HG02884 (cell line): Measurements from ENCODE around the gene ZSCAN2.
"Not testable (repeated sequence)": the region's sequence is repeated elsewhere in the genome, so short reads cannot be mapped to it uniquely, and the experiment has no call there.

ENCODE experiments used
- ATAC-seq: cut with Tn5 transposase; IDR thresholded peaks from one replicate; pipeline ENCODE4 v1.9.1; 2021; ENCODE audit warnings: mild to moderate bottlenecking, moderate library complexity; ENCODE audit not compliant: unreplicated experiment

The ZSCAN2 gene

GRCh38 chr15:84634228-84634837 is 33.5 kb downstream of the ZSCAN2 start:
- ATAC-seq: no peak

GRCh38 chr15:84638103-84638502 is 37.3 kb downstream of the ZSCAN2 start:
- ATAC-seq: no peak

GRCh38 chr15:84641871-84642270 is 41.1 kb downstream of the ZSCAN2 start:
- ATAC-seq: not testable (repeated sequence)

- ATAC-seq: not testable (repeated sequence)
Observed at GRCh38 chr15:84642640-84643039, 41.8 kb downstream of the ZSCAN2 start.

- ATAC-seq: no peak
Observed at GRCh38 chr15:84643838-84644237, 43.0 kb downstream of the ZSCAN2 start.

GRCh38 chr15:84645496-84645895 is 44.7 kb downstream of the ZSCAN2 start:
- no peak for ATAC-seq

GRCh38 chr15:84645997-84646396 is 45.2 kb downstream of the ZSCAN2 start:
- no peak for ATAC-seq

GRCh38 chr15:84647726-84648125 is 46.9 kb downstream of the ZSCAN2 start:
- ATAC-seq: no peak

- ATAC-seq: no peak
Observed at GRCh38 chr15:84648539-84648938, 47.7 kb downstream of the ZSCAN2 start.

- no peak for ATAC-seq
Observed at GRCh38 chr15:84649706-84650105, 48.9 kb downstream of the ZSCAN2 start.

- ATAC-seq: no peak
Observed at GRCh38 chr15:84653584-84653909, 52.7 kb downstream of the ZSCAN2 start.

- peak; percentile 77 for ATAC-seq
Observed at GRCh38 chr15:84653910-84654688, 53.3 kb downstream of the ZSCAN2 start, which contains the start of gene WDR73. WDR73 (minus strand) TSS chr15:84654283; CDS start chr15:84654274, 9 bp downstream.

GRCh38 chr15:84654689-84655453 is 54.1 kb downstream of the ZSCAN2 start:
- ATAC-seq: no peak

GRCh38 chr15:84656972-84657371 is 56.2 kb downstream of the ZSCAN2 start:
- ATAC-seq: no peak

- peak; percentile 9 for ATAC-seq
Observed at GRCh38 chr15:84657748-84658079, 56.9 kb downstream of the ZSCAN2 start.

GRCh38 chr15:84658080-84658787 is 57.4 kb downstream of the ZSCAN2 start, which contains the start of gene NMB:
NMB (minus strand) TSS chr15:84658199; CDS start chr15:84658152, 47 bp downstream.
- ATAC-seq: peak; percentile 47

GRCh38 chr15:84658788-84659411 is 58.1 kb downstream of the ZSCAN2 start:
- ATAC-seq: no peak

GRCh38 chr15:84659904-84660781 is 59.3 kb downstream of the ZSCAN2 start:
- ATAC-seq: no peak

GRCh38 chr15:84661001-84661400 is 60.2 kb downstream of the ZSCAN2 start:
- no peak for ATAC-seq

GRCh38 chr15:84666373-84666772 is 65.6 kb downstream of the ZSCAN2 start:
- no peak for ATAC-seq
